IMR-90 (cell line): ENCODE results near the gene EPO. TPM values are rescaled to one million over a fixed set of nuclear protein-coding genes. Genes with fewer than 3 reads are reported as not detected.

ENCODE experiments used
- polyA plus RNA-seq, 3 experiments: library from polyadenylated mRNA; depleted of rRNA; stranded (reverse); fragments of >200 nt; gene quantifications; 2 replicates each; pipeline ENCODE4 v1.2.3, GENCODE V29; 2012; ENCODE audit warnings: low replicate concordance in 1 of 3
- total RNA-seq: library from RNA; depleted of rRNA; stranded (reverse); fragments of >200 nt; gene quantifications from 2 replicates; pipeline ENCODE4 v1.2.3, GENCODE V29; 2012; rRNA removed

EPO gene
- total and polyA plus RNA-seq, 2 of the 4 experiments (the other 2 are of a cell fraction), result not detected

Other genes with a start within 250 kb of the EPO start
- gene TSC22D4, start 241.3 kb upstream of the EPO start, total RNA-seq, result 9.3 and 10.0 TPM in 2 replicates
- gene TSC22D4, start 241.3 kb upstream of the EPO start, polyA plus RNA-seq (2012; rRNA removed), result 29.9 and 32.4 TPM in 2 replicates
- 0.18 and 0.28 TPM in 2 replicates for gene NYAP1, start 236.5 kb upstream of the EPO start, total RNA-seq
- 1.3 and 1.5 TPM in 2 replicates for gene NYAP1, start 236.5 kb upstream of the EPO start, polyA plus RNA-seq (2012; rRNA removed)
- 3.0 and 4.2 TPM in 2 replicates for gene AGFG2, start 181.3 kb upstream of the EPO start, total RNA-seq
- 10.0 and 14.2 TPM in 2 replicates for gene AGFG2, start 181.3 kb upstream of the EPO start, polyA plus RNA-seq (2012; rRNA removed)
- not detected in 2 replicates for gene SAP25, start 146.6 kb upstream of the EPO start, total RNA-seq
- 1.8 and 2.3 TPM in 2 replicates for gene SAP25, start 146.6 kb upstream of the EPO start, polyA plus RNA-seq (2012; rRNA removed)
- 5.0 and 6.1 TPM in 2 replicates for gene LRCH4, start 134.3 kb upstream of the EPO start, total RNA-seq
- gene LRCH4, start 134.3 kb upstream of the EPO start, polyA plus RNA-seq (2012; rRNA removed), result 41.3 and 42.2 TPM in 2 replicates
- 0.28 and 0.54 TPM in 2 replicates for gene FBXO24, start 134.1 kb upstream of the EPO start, total RNA-seq
- 0.29 and 0.43 TPM in 2 replicates for gene FBXO24, start 134.1 kb upstream of the EPO start, polyA plus RNA-seq (2012; rRNA removed)
- 22.6 and 25.6 TPM in 2 replicates for gene PCOLCE, start 118.1 kb upstream of the EPO start, total RNA-seq
- 364 and 385 TPM in 2 replicates for gene PCOLCE, start 118.1 kb upstream of the EPO start, polyA plus RNA-seq (2012; rRNA removed)
- 2.2 and 2.3 TPM in 2 replicates for gene MOSPD3, start 107.9 kb upstream of the EPO start, total RNA-seq
- 23.2 and 30.0 TPM in 2 replicates for gene MOSPD3, start 107.9 kb upstream of the EPO start, polyA plus RNA-seq (2012; rRNA removed)
- gene TFR2, start 78.9 kb upstream of the EPO start, total RNA-seq, result under 0.01 and 0.18 TPM in 2 replicates
- gene TFR2, start 78.9 kb upstream of the EPO start, polyA plus RNA-seq (2012; rRNA removed), result 0.24 and 0.50 TPM in 2 replicates
- not detected in 2 replicates for gene ACTL6B, start 64.0 kb upstream of the EPO start, total RNA-seq
- gene ACTL6B, start 64.0 kb upstream of the EPO start, polyA plus RNA-seq (2012; rRNA removed), result not detected in 2 replicates
- 62.0 and 67.5 TPM in 2 replicates for gene GNB2, start 46.7 kb upstream of the EPO start, total RNA-seq
- gene GNB2, start 46.7 kb upstream of the EPO start, polyA plus RNA-seq (2012; rRNA removed), result 245 and 279 TPM in 2 replicates
- gene GIGYF1, start 26.2 kb upstream of the EPO start, total RNA-seq, result 3.0 and 3.3 TPM in 2 replicates
- gene GIGYF1, start 26.2 kb upstream of the EPO start, polyA plus RNA-seq (2012; rRNA removed), result 10.7 and 11.6 TPM in 2 replicates
- 14.9 and 16.9 TPM in 2 replicates for gene POP7, start 14.3 kb upstream of the EPO start, total RNA-seq
- gene POP7, start 14.3 kb upstream of the EPO start, polyA plus RNA-seq (2012; rRNA removed), result 38.0 and 50.5 TPM in 2 replicates
- not detected in 2 replicates for gene ZAN, start 13.1 kb downstream of the EPO start, total RNA-seq
- not detected in 2 replicates for gene ZAN, start 13.1 kb downstream of the EPO start, polyA plus RNA-seq (2012; rRNA removed)
- gene EPHB4, start 107.1 kb downstream of the EPO start, total RNA-seq, result 35.0 and 36.4 TPM in 2 replicates
- gene EPHB4, start 107.1 kb downstream of the EPO start, polyA plus RNA-seq (2012; rRNA removed), result 34.5 and 35.0 TPM in 2 replicates
- gene SLC12A9, start 132.2 kb downstream of the EPO start, total RNA-seq, result 3.3 and 4.5 TPM in 2 replicates
- 16.2 and 17.7 TPM in 2 replicates for gene SLC12A9, start 132.2 kb downstream of the EPO start, polyA plus RNA-seq (2012; rRNA removed)
- 36.4 and 39.2 TPM in 2 replicates for gene TRIP6, start 146.9 kb downstream of the EPO start, total RNA-seq
- 72.3 and 89.0 TPM in 2 replicates for gene TRIP6, start 146.9 kb downstream of the EPO start, polyA plus RNA-seq (2012; rRNA removed)
- 41.4 and 45.3 TPM in 2 replicates for gene SRRT, start 154.6 kb downstream of the EPO start, total RNA-seq
- 89.5 and 93.5 TPM in 2 replicates for gene SRRT, start 154.6 kb downstream of the EPO start, polyA plus RNA-seq (2012; rRNA removed)
- 0.28 and 0.36 TPM in 2 replicates for gene UFSP1, start 169.2 kb downstream of the EPO start, total RNA-seq
- gene UFSP1, start 169.2 kb downstream of the EPO start, polyA plus RNA-seq (2012; rRNA removed), result 1.0 TPM in 2 replicates
- not detected in 2 replicates for gene ACHE, start 175.4 kb downstream of the EPO start, total RNA-seq
- 0.41 and 0.65 TPM in 2 replicates for gene ACHE, start 175.4 kb downstream of the EPO start, polyA plus RNA-seq (2012; rRNA removed)
- gene MUC3A, start 229.1 kb downstream of the EPO start, total RNA-seq, result not detected in 2 replicates
- gene MUC3A, start 229.1 kb downstream of the EPO start, polyA plus RNA-seq (2012; rRNA removed), result 0.05 TPM in 1 of 2 replicates, not detected in the other
- not detected in 2 replicates for gene MUC12, start 249.1 kb downstream of the EPO start, total RNA-seq
- gene MUC12, start 249.1 kb downstream of the EPO start, polyA plus RNA-seq (2012; rRNA removed), result 4.0 and 4.1 TPM in 2 replicates